Dermis blood vessel endothelial cell (primary cell): ENCODE data around the gene CWC27. TPM values are rescaled to one million over a fixed set of nuclear protein-coding genes. Genes with fewer than 3 reads are reported as not detected.
A peak's percentile ranks its signal among the peaks of the same experiment; 100 is the strongest.

Source experiments
- DNase-seq: peaks from one replicate; pipeline ENCODE4 v3.0.0; 2010
- total RNA-seq: library from RNA; depleted of rRNA; stranded (reverse); fragments of >200 nt; gene quantifications from 2 replicates; pipeline ENCODE4 v1.2.3, GENCODE V29; 2014

The CWC27 gene, protein sequence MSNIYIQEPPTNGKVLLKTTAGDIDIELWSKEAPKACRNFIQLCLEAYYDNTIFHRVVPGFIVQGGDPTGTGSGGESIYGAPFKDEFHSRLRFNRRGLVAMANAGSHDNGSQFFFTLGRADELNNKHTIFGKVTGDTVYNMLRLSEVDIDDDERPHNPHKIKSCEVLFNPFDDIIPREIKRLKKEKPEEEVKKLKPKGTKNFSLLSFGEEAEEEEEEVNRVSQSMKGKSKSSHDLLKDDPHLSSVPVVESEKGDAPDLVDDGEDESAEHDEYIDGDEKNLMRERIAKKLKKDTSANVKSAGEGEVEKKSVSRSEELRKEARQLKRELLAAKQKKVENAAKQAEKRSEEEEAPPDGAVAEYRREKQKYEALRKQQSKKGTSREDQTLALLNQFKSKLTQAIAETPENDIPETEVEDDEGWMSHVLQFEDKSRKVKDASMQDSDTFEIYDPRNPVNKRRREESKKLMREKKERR
- 9.7 and 16.3 TPM in 2 replicates for total RNA-seq

- DNase-seq: peak; percentile 94
Measured at GRCh38 chr5:64768358-64769312, at the start of gene CWC27, which contains the start of gene SREK1IP1. Gene CWC27, plus strand, starts transcription at chr5:64768930. Its CDS starts 217 bp downstream, at chr5:64769147. Gene SREK1IP1, minus strand, starts transcription at chr5:64768691. Its CDS starts 174 bp downstream, at chr5:64768517.

- no peak for DNase-seq
Measured at GRCh38 chr5:64722588-64722987, 46.1 kb upstream of the CWC27 start.

- no peak for DNase-seq
Measured at GRCh38 chr5:64727150-64727549, 41.6 kb upstream of the CWC27 start.

GRCh38 chr5:64742411-64742810 is 26.3 kb upstream of the CWC27 start:
- no peak for DNase-seq

GRCh38 chr5:64742821-64743220 is 25.9 kb upstream of the CWC27 start:
- no peak for DNase-seq

- DNase-seq: peak; percentile 20
Measured at GRCh38 chr5:64744914-64745313, 23.8 kb upstream of the CWC27 start.

GRCh38 chr5:64746446-64746845 is 22.3 kb upstream of the CWC27 start:
- DNase-seq: no peak

- no peak for DNase-seq
Measured at GRCh38 chr5:64749385-64749784, 19.3 kb upstream of the CWC27 start.

GRCh38 chr5:64754066-64754465 is 14.7 kb upstream of the CWC27 start:
- DNase-seq: no peak

DNA sequence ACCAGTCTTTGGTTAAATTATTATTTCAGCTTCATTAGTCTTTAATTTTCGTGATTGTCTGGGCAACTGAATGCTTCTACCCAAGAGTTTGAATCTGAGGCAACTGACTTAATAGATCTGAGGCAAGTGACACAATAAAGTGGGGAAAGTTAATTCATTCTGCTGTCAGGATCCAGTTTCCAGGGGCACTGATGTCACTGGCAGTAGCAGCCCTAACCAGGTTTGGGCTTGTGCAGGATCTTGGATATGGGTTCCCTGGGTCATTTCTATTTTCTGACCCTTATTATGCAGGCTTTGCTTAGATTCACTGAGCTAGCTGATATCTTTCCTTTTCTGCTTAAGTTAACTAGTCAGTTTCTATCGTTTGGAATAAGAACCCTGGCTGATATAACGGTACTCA is 9.8 kb upstream of the CWC27 start:
- no peak for DNase-seq

DNA sequence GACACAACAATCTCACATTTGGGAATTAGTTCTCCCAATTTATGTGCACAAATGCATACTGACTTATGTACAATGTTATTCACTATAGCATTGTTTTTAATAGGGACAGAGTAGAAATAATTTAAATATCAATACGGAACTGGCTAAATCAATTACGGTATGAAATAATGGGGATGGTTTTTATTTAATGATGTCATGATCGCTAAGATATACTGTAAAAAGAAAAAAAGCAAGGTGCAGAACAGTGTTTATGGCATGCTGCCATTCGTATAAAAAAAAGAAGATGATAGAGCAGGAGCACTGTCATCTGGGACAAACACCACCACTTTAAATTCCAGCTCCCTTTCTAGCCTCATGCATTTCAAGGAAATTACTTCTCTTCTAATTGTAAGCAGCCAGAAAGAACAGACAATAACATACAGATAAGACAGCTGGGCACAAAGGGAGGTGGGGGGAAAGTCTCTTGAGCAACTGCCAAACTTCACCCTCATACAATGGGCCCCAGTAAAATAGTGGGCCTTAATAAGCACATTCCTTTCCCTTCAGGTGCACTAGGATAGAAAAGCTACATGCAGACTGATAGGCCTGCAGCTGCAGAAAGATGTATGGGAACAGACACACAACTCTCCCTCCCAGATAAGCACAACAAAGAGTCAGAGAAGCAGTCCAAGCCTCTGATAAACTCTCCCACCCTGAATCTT is 8.6 kb upstream of the CWC27 start:
- peak; percentile 48 for DNase-seq

GRCh38 chr5:64763948-64764503 is 4.7 kb upstream of the CWC27 start:
- DNase-seq: no peak

- no peak for DNase-seq
Measured at GRCh38 chr5:64765804-64766504, 2.8 kb upstream of the CWC27 start.

GRCh38 chr5:64766941-64767340 is 1.8 kb upstream of the CWC27 start:
- DNase-seq: no peak

DNA sequence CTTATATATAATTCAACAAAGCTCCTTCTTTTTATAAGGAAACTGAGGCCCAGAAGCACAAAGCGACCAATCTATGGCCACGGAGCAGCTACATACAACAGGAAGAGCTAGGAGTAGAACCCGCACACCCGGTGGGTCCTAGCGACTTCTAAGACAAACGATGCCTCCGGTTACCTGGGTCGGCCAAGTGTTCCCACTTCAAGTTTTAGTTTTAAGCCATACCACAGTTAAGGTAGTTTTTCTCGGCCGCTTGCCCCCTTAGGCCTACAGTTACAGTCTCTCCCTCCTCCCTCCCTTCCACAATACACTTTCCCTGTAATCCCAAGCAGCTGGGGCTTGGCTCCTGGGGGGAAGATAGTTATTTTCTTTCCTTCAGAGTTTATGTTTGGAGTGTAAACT is 772 bp upstream of the CWC27 start:
- DNase-seq: peak; percentile 46

DNA sequence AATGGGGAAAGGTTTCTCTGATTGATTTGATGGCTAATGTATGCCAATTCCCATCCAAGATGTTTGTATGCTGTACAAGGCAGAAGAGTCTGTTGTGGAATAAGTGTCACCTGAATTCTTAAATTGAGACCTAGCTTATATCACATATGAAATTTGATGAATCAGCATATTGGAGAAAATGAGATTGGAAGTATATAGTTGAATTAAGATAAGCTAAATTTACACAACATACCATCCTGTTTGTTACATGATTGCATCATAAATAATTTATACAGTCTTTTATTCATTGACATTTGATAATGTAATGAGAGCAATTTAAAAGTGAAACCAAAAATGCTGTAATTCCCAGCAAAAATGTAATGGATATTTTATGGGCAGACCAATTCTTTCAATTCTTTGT is 1.1 kb downstream of the CWC27 start:
- no peak for DNase-seq

DNA sequence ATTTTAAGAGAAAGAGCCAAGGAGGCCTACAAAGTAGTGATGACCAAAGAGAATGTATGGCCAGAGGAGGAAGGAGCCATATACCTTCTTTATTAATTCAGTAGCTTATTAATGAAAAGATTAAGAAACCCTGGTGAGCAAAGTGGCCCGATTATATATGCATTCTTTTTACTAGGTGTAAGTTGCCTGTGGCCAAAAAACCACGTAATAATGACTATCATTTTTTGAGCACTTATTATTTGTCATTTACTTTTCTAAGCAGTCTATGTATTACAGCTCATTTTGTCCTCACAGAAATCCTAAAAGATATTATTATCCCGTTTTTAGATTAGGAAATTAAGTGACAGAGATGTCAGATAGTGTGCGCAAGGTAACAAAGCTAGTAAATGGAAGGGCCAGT is 3.0 kb downstream of the CWC27 start:
- no peak for DNase-seq

DNA sequence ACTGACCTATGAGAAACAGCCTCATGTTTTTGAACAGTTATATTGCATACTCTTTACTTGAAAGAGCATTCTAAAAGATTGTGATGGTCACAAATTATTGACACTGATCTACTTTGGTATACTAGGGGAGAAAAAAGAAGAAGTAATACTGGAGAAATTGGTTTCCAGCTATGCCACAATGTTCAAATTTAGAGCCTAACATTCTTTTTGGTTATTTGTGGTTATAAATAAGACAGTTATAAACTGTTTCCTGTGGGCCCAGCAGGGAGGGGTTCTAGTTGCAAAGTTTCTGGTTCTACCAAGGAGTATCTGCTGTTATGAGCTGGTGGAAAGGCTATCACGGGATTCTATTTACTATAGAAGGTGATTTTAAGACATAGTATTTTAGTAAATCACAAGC is 4.8 kb downstream of the CWC27 start:
- no peak for DNase-seq

DNA sequence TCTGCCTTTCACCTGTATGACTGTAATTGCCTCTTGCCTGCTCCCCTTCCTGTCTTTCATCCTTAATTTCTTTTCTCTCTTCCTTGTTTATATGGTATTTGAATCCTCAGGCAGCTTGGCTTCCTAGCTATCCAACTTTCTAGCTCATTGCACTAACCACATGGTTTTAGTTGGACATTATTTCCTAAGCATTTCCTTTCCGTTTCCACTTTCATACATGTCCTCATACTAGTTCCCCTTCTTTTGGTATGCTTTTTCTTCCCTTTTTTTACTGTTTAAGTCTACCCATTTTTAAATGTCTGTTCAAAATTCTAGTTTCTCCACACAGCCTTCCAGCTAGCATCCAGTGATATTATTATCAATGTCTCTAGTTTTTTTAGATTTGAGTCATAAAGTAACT is 6.6 kb downstream of the CWC27 start:
- DNase-seq: no peak

DNA sequence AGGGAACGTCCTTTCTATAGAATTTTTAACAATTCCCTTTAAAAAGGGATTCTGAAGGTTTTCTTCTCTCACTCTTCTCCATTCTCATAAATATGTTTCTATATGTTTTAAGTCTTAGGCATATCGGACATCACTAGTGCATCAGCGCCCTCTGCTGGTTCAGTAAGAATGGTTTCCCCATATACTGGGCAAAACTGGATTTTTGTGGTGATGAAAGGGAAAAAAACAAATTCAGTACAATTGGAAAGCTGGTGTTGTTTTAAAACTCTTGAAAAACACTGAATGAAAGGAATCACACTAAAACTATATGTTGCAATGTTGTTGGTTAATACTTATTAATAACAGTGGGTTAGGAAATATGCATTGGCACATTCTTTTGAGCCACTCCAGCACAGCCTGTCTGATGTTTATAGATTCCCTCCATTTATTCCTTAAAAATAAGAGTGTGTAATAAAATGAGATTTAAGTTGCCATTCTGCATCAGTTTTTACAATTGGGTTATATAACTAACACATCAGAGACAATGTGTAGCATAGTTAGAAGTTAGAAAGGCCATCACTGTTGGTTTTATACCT is 15.8 kb downstream of the CWC27 start:
- DNase-seq: peak; percentile 93

DNA sequence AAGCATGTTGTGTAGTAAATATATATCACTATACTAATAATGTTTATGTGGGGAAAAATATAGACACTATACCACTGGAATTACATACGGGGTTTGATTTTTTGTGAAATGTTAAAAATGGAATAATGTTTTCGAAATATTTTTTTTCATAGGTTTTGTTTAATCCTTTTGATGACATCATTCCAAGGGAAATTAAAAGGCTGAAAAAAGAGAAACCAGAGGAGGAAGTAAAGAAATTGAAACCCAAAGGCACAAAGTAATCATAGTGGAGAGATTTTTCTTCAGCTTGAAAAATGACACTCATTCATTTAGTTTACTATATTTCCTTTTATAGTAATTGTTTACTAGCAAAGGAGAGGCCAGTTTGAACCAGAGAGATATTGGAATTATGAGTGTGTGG is 17.6 kb downstream of the CWC27 start:
- DNase-seq: no peak
